GM18505 (cell line): ENCODE results near the gene TREH.
"Not testable (repeated sequence)": the region's sequence is repeated elsewhere in the genome, so short reads cannot be mapped to it uniquely, and the experiment has no call there.

Experiments used
- ATAC-seq: cut with Tn5 transposase; IDR thresholded peaks from one replicate; pipeline ENCODE4 v1.9.1; 2021; ENCODE audit not compliant: unreplicated experiment
- POLR2A ChIP-seq: IDR thresholded peaks from 4 replicates; pipeline ENCODE4 v1.6.1; 2011; ENCODE audit warnings: borderline replicate concordance; ENCODE audit not compliant: insufficient read depth, insufficient read length; ENCODE audit errors: extremely low read depth

The TREH gene

GRCh38 chr11:118618115-118618990, 61.1 kb downstream of the TREH start:
- TF ChIP-seq POLR2A: no peak
- no peak for ATAC-seq

GRCh38 chr11:118615976-118616371, 63.5 kb downstream of the TREH start:
- TF ChIP-seq POLR2A: no peak
- ATAC-seq: no peak

- no peak for ATAC-seq
- no peak for TF ChIP-seq POLR2A
Observed at GRCh38 chr11:118615282-118615975, 64.0 kb downstream of the TREH start.

GRCh38 chr11:118614511-118614910, 64.9 kb downstream of the TREH start:
- no peak for TF ChIP-seq POLR2A
- no peak for ATAC-seq

- TF ChIP-seq POLR2A: no peak
- no peak for ATAC-seq
Observed at GRCh38 chr11:118612378-118612777, 67.1 kb downstream of the TREH start.

- not testable (repeated sequence) for ATAC-seq
Observed at GRCh38 chr11:118611433-118611795, 68.0 kb downstream of the TREH start.

GRCh38 chr11:118610773-118611432, 68.5 kb downstream of the TREH start:
- no peak for TF ChIP-seq POLR2A
- no peak for ATAC-seq

- ATAC-seq: no peak
- TF ChIP-seq POLR2A: no peak
Observed at GRCh38 chr11:118610225-118610772, 69.2 kb downstream of the TREH start.

- TF ChIP-seq POLR2A: no peak
- no peak for ATAC-seq
Observed at GRCh38 chr11:118609380-118610224, 69.8 kb downstream of the TREH start.

- no peak for ATAC-seq
- no peak for TF ChIP-seq POLR2A
Observed at GRCh38 chr11:118608360-118609227, 70.9 kb downstream of the TREH start.

GRCh38 chr11:118607401-118608359, 71.8 kb downstream of the TREH start, which contains the start of gene PHLDB1:
Gene PHLDB1 (plus strand): TSS chr11:118607615. CDS start chr11:118613837, 6,222 bp downstream.
- TF ChIP-seq POLR2A: no peak
- no peak for ATAC-seq
